Effector memory CD4-positive, alpha-beta T cell (primary cell): ENCODE data around the gene WDR55.
"Not testable (repeated sequence)": the region's sequence is repeated elsewhere in the genome, so short reads cannot be mapped to it uniquely, and the experiment has no call there.

Experiments
- DNase-seq, 3 donors: peaks; one replicate each; pipeline ENCODE4 v3.0.0-alpha.2; 2020
- H3K27ac ChIP-seq: 2 replicates; pipeline ENCODE4 v1.7.0; 2013; ENCODE audit warnings: mild to moderate bottlenecking, low read length, moderate library complexity; ENCODE audit not compliant: insufficient read depth, poor library complexity, severe bottlenecking
- H3K27me3 ChIP-seq: replicated peaks from 2 replicates; pipeline ENCODE4 v1.7.0; 2013; ENCODE audit warnings: mild to moderate bottlenecking, low read length; ENCODE audit not compliant: insufficient read depth, control insufficient read depth, poor library complexity, severe bottlenecking
- H3K36me3 ChIP-seq: 2 replicates; pipeline ENCODE4 v1.7.0; 2013; ENCODE audit warnings: mild to moderate bottlenecking, low read length, moderate library complexity; ENCODE audit not compliant: control insufficient read depth, insufficient read depth
- H3K4me1 ChIP-seq: 2 replicates; pipeline ENCODE4 v1.7.0; 2013; ENCODE audit warnings: low read length, mild to moderate bottlenecking; ENCODE audit not compliant: control insufficient read depth, insufficient read depth, poor library complexity, severe bottlenecking
- H3K4me3 ChIP-seq: 2 replicates; pipeline ENCODE4 v1.7.0; 2013; ENCODE audit warnings: low read length, low read depth, mild to moderate bottlenecking; ENCODE audit not compliant: insufficient read depth, poor library complexity, severe bottlenecking
- H3K9me3 ChIP-seq: 2 replicates; pipeline ENCODE4 v1.7.0; 2013; ENCODE audit warnings: mild to moderate bottlenecking, low read length, moderate library complexity; ENCODE audit not compliant: control insufficient read depth

Gene WDR55

GRCh38 chr5:140642718-140643117 lies 22.0 kb upstream of the WDR55 start:
- no peak for DNase-seq
- H3K4me3 ChIP-seq = no peak overlapping the region
- H3K9me3 ChIP-seq = no peaks in the 10 kb centered on the region
- peaks cover 18% of the 10 kb centered on the region for H3K4me1 ChIP-seq
- H3K27ac ChIP-seq = no peak overlapping the region
- peaks cover 29% of the 10 kb centered on the region for H3K36me3 ChIP-seq
- no peaks in the 10 kb centered on the region for H3K27me3 ChIP-seq

- Histone ChIP-seq H3K9me3 (no peaks in the 10 kb centered on the region), H3K4me3 (peak overlapping the region; percentile 86), H3K36me3 (peaks cover 51% of the 10 kb centered on the region), H3K4me1 (peaks cover 13% of the 10 kb centered on the region), H3K27ac (peak overlapping the region; percentile 96), H3K27me3 (no peaks in the 10 kb centered on the region)
- no peak for DNase-seq
Measured at GRCh38 chr5:140647042-140647419, 17.7 kb upstream of the WDR55 start.

- Histone ChIP-seq H3K27me3 (no peaks in the 10 kb centered on the region), H3K4me3 (no peak overlapping the region), H3K36me3 (peaks cover 89% of the 10 kb centered on the region), H3K9me3 (no peaks in the 10 kb centered on the region), H3K27ac (no peak overlapping the region), H3K4me1 (no peaks in the 10 kb centered on the region)
- no peak for DNase-seq
Measured at GRCh38 chr5:140658870-140659269, 5.8 kb upstream of the WDR55 start.

GRCh38 chr5:140660371-140660770 lies 4.3 kb upstream of the WDR55 start:
- H3K36me3 ChIP-seq = peaks cover 74% of the 10 kb centered on the region
- not testable (repeated sequence) for H3K27me3 ChIP-seq, H3K27ac ChIP-seq, DNase-seq, H3K4me1 ChIP-seq, H3K9me3 ChIP-seq, H3K4me3 ChIP-seq

- Histone ChIP-seq H3K4me1 (peaks cover 8% of the 10 kb centered on the region), H3K4me3 (peak overlapping the region; percentile 73), H3K36me3 (peaks cover 52% of the 10 kb centered on the region), H3K27me3 (no peaks in the 10 kb centered on the region), H3K9me3 (no peaks in the 10 kb centered on the region), H3K27ac (peak overlapping the region; percentile 86)
- DNase-seq = no peak
Measured at GRCh38 chr5:140664030-140664358, 710 bp upstream of the WDR55 start.

GRCh38 chr5:140671035-140671434 lies 6.3 kb downstream of the WDR55 start:
- H3K36me3 ChIP-seq = peaks cover 65% of the 10 kb centered on the region
- not testable (repeated sequence) for H3K27me3 ChIP-seq, H3K4me3 ChIP-seq, DNase-seq, H3K9me3 ChIP-seq, H3K27ac ChIP-seq, H3K4me1 ChIP-seq

GRCh38 chr5:140671472-140672125 lies 6.9 kb downstream of the WDR55 start:
- Histone ChIP-seq H3K4me3 (no peak overlapping the region), H3K27me3 (no peaks in the 10 kb centered on the region), H3K27ac (no peak overlapping the region), H3K36me3 (peaks cover 71% of the 10 kb centered on the region), H3K4me1 (no peaks in the 10 kb centered on the region), H3K9me3 (no peaks in the 10 kb centered on the region)
- no peak for DNase-seq

GRCh38 chr5:140672455-140673186 lies 7.9 kb downstream of the WDR55 start:
- Histone ChIP-seq H3K9me3 (no peaks in the 10 kb centered on the region), H3K36me3 (peaks cover 81% of the 10 kb centered on the region), H3K27ac (no peak overlapping the region), H3K27me3 (no peaks in the 10 kb centered on the region), H3K4me3 (no peak overlapping the region), H3K4me1 (no peaks in the 10 kb centered on the region)
- DNase-seq = no peak

- Histone ChIP-seq H3K36me3 (peaks cover 80% of the 10 kb centered on the region), H3K4me1 (no peaks in the 10 kb centered on the region), H3K4me3 (no peak within 1 kb of the TSS), H3K9me3 (no peaks in the 10 kb centered on the region), H3K27ac (no peak within 1 kb of the TSS), H3K27me3 (no peaks in the 10 kb centered on the region)
- DNase-seq = no peak
Measured at GRCh38 chr5:140673187-140673976, 8.7 kb downstream of the WDR55 start, which contains the start of gene DND1. Gene DND1, minus strand, starts transcription at chr5:140673576. Its CDS starts 34 bp downstream, at chr5:140673542.

GRCh38 chr5:140674211-140674610 lies 9.5 kb downstream of the WDR55 start:
- H3K9me3 ChIP-seq = no peaks in the 10 kb centered on the region
- no peak overlapping the region for H3K27ac ChIP-seq
- H3K36me3 ChIP-seq = peaks cover 76% of the 10 kb centered on the region
- H3K4me3 ChIP-seq = no peak overlapping the region
- DNase-seq = no peak
- H3K4me1 ChIP-seq = no peaks in the 10 kb centered on the region
- no peaks in the 10 kb centered on the region for H3K27me3 ChIP-seq
